Neural cell (in vitro differentiated cells): ENCODE measurements around the gene MBTPS2. TPM values are rescaled to one million over a fixed set of nuclear protein-coding genes. Genes with fewer than 3 reads are reported as not detected.

Source experiments
- H2AFZ ChIP-seq: fragments of 200-600, 300-800 bp; sonication (generic), shearing (Covaris generic); 2 replicates; pipeline ENCODE4 v1.6.0; 2014; ENCODE audit warnings: low read depth, mild to moderate bottlenecking, antibody characterized with exemption, low read length, moderate library complexity
- H3F3A ChIP-seq: fragments of 200-600 bp; shearing (Covaris generic); 2 replicates; pipeline ENCODE4 v1.6.1; 2016; ENCODE audit warnings: mild to moderate bottlenecking, moderate library complexity, mixed read lengths, antibody characterized with exemption, low read length; ENCODE audit not compliant: insufficient read depth, poor library complexity, severe bottlenecking
- H3K27ac ChIP-seq: fragments of 200-600, 300-800 bp; sonication (generic), shearing (Covaris generic); 2 replicates; pipeline ENCODE4 v1.5.1; 2014; ENCODE audit warnings: mild to moderate bottlenecking, low read length, moderate library complexity
- H3K27me3 ChIP-seq: fragments of 300-800, 200-600 bp; sonication (generic), shearing (Covaris generic); 2 replicates; pipeline ENCODE4 v1.6.0; 2014; ENCODE audit warnings: mild to moderate bottlenecking, low read depth, low read length, moderate library complexity; ENCODE audit not compliant: insufficient read depth
- H3K36me3 ChIP-seq: fragments of 300-800, 200-600 bp; sonication (generic), shearing (Covaris generic); 2 replicates; pipeline ENCODE4 v1.5.1; 2014; ENCODE audit warnings: mild to moderate bottlenecking, antibody characterized with exemption, low read length, moderate library complexity; ENCODE audit not compliant: insufficient read depth
- H3K4me2 ChIP-seq: fragments of 300-800, 200-600 bp; sonication (generic), shearing (Covaris generic); 2 replicates; pipeline ENCODE4 v1.6.0; 2014; ENCODE audit warnings: mild to moderate bottlenecking, low read length
- H3K4me3 ChIP-seq: fragments of 300-800, 200-600 bp; sonication (generic), shearing (Covaris generic); 2 replicates; pipeline ENCODE4 v1.5.1; 2014; ENCODE audit warnings: mild to moderate bottlenecking, low read length, moderate library complexity
- H3K79me2 ChIP-seq: fragments of 200-600 bp; shearing (Covaris generic); replicated peaks from 2 replicates; pipeline ENCODE4 v1.6.0; 2014; ENCODE audit warnings: mild to moderate bottlenecking, low read length, moderate library complexity; ENCODE audit not compliant: insufficient read depth
- H3K9ac ChIP-seq: fragments of 300-800, 200-600 bp; sonication (generic), shearing (Covaris generic); 2 replicates; pipeline ENCODE4 v1.6.1; 2016; ENCODE audit warnings: mild to moderate bottlenecking, low read length, mixed read lengths
- H3K9me2 ChIP-seq: fragments of 200-600 bp; shearing (Covaris generic); 2 replicates; pipeline ENCODE4 v1.6.1; 2016; ENCODE audit warnings: mild to moderate bottlenecking, low read length, mixed read lengths; ENCODE audit not compliant: insufficient read depth
- H3K9me3 ChIP-seq: fragments of 200-600, 300-800 bp; sonication (generic), shearing (Covaris generic); 2 replicates; pipeline ENCODE4 v1.6.1; 2016; ENCODE audit warnings: mild to moderate bottlenecking, mixed run types, low read length, moderate library complexity, mixed read lengths
- H4K20me1 ChIP-seq: fragments of 200-600 bp; shearing (Covaris generic); 2 replicates; pipeline ENCODE4 v1.6.1; 2016; ENCODE audit warnings: mild to moderate bottlenecking, mixed run types; ENCODE audit not compliant: insufficient read depth
- EP300 ChIP-seq: fragments of 450-650 bp; conservative IDR thresholded peaks from 2 replicates; pipeline ENCODE4 v1.6.1; 2014; ENCODE audit warnings: antibody characterized with exemption, mild to moderate bottlenecking, moderate library complexity; ENCODE audit not compliant: poor library complexity, severe bottlenecking
- EZH2 ChIP-seq: fragments of 200-600, 300-800 bp; shearing (Covaris generic), sonication (generic); IDR thresholded peaks from 2 replicates; pipeline ENCODE4 v1.6.1; 2014; ENCODE audit warnings: antibody characterized with exemption, low read length, borderline replicate concordance, mild to moderate bottlenecking; ENCODE audit not compliant: insufficient read depth, poor library complexity, severe bottlenecking
- MXI1 ChIP-seq: fragments of 450-650 bp; conservative IDR thresholded peaks from 2 replicates; pipeline ENCODE4 v1.6.1; 2014; ENCODE audit warnings: antibody characterized with exemption, mild to moderate bottlenecking; ENCODE audit not compliant: poor library complexity, severe bottlenecking
- POLR2AphosphoS5 ChIP-seq: IDR thresholded peaks from 2 replicates; pipeline ENCODE4 v1.6.1; 2012
- RAD21 ChIP-seq: fragments of 450-650 bp; conservative IDR thresholded peaks from 2 replicates; pipeline ENCODE4 v1.6.1; 2014; ENCODE audit warnings: antibody characterized with exemption, mild to moderate bottlenecking, moderate library complexity
- SMC3 ChIP-seq: fragments of 450-650 bp; conservative IDR thresholded peaks from 2 replicates; pipeline ENCODE4 v1.6.1; 2014; ENCODE audit warnings: antibody characterized with exemption, mild to moderate bottlenecking, moderate library complexity; ENCODE audit not compliant: poor library complexity
- TAF1 ChIP-seq: IDR thresholded peaks from 2 replicates; pipeline ENCODE4 v1.6.1; 2012; ENCODE audit warnings: low read depth
- polyA plus RNA-seq: library from polyadenylated mRNA; depleted of rRNA; stranded (reverse); fragments of >200 nt; gene quantifications from 2 replicates; pipeline ENCODE4 v1.2.3, GENCODE V29; 2014
- TF ChIP-seq, protein P1 (sequence below): fragments of 450-650 bp; IDR thresholded peaks from 2 replicates; pipeline ENCODE4 v1.5.1; 2014; ENCODE audit warnings: antibody characterized with exemption, mild to moderate bottlenecking, moderate library complexity; ENCODE audit not compliant: poor library complexity, severe bottlenecking
- TF ChIP-seq, protein P2 (sequence below): IDR thresholded peaks from 2 replicates; pipeline ENCODE4 v1.6.1; 2012; ENCODE audit warnings: borderline replicate concordance

Gene MBTPS2
- polyA plus RNA-seq, 1 donor from 2014 or later, result 11.1 TPM

DNA sequence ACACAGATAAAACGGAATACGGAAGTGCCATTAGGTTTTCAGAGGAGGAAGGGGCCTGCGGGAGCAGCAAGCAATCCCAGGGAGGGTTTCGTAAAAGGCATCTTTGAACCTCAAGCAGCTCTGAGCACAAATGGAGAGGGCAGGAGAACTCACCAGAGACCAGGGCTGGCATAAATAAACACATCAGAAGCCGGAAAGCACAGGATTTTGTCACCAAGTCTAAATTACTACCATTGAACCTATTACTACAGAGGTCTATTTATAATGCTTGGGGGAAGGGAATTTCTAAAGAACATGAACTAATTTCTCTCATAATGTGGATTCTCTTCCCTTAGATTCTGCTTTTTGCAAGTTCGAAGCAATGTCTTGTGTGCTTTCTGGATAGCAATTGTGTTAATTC lies 39.6 kb upstream of the MBTPS2 start:
- no peak overlapping the region for H3K9ac ChIP-seq
- H3K4me3 ChIP-seq, result no peak overlapping the region
- no peaks in the 10 kb centered on the region for H3K27me3 ChIP-seq
- no peak for TF ChIP-seq RAD21
- no peak overlapping the region for H3K27ac ChIP-seq
- H3K4me2 ChIP-seq, result no peak overlapping the region
- H3K9me2 ChIP-seq, result no peaks in the 10 kb centered on the region
- no peaks in the 10 kb centered on the region for H3F3A ChIP-seq
- H3K36me3 ChIP-seq, result no peaks in the 10 kb centered on the region
- no peaks in the 10 kb centered on the region for H3K9me3 ChIP-seq
- H2AFZ ChIP-seq, result no peak overlapping the region
- H3K79me2 ChIP-seq, result no peaks in the 10 kb centered on the region
- no peaks in the 10 kb centered on the region for H4K20me1 ChIP-seq

DNA sequence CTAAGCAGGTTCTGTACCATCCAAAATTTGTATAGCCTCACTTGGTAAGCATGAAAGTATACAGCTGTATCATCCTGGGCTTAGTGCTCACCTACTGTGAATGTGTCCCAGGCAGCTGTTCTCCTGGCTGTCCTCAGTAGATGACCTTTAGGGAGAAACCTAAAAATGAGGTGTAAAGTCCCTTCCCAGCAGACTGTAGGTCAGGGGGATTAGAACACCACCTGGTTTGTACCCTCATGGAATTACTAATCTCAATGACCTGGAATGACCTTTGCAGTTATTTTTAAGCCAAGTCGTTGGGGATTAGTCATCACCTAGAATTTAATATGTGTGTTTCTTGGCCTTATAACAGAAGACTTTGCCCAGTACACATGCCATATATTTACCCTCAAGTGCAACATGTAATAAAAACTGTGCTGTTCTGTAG lies 39.1 kb upstream of the MBTPS2 start:
- Histone ChIP-seq H3K27ac (no peak overlapping the region), H3K9ac (no peak overlapping the region), H3K4me2 (no peak overlapping the region), H3K79me2 (no peaks in the 10 kb centered on the region), H3K4me3 (no peak overlapping the region), H3K9me2 (no peaks in the 10 kb centered on the region), H2AFZ (no peak overlapping the region), H3K27me3 (no peaks in the 10 kb centered on the region), H3K36me3 (no peaks in the 10 kb centered on the region), H3F3A (no peaks in the 10 kb centered on the region), H3K9me3 (no peaks in the 10 kb centered on the region), H4K20me1 (no peaks in the 10 kb centered on the region)
- TF ChIP-seq, protein P1, sequence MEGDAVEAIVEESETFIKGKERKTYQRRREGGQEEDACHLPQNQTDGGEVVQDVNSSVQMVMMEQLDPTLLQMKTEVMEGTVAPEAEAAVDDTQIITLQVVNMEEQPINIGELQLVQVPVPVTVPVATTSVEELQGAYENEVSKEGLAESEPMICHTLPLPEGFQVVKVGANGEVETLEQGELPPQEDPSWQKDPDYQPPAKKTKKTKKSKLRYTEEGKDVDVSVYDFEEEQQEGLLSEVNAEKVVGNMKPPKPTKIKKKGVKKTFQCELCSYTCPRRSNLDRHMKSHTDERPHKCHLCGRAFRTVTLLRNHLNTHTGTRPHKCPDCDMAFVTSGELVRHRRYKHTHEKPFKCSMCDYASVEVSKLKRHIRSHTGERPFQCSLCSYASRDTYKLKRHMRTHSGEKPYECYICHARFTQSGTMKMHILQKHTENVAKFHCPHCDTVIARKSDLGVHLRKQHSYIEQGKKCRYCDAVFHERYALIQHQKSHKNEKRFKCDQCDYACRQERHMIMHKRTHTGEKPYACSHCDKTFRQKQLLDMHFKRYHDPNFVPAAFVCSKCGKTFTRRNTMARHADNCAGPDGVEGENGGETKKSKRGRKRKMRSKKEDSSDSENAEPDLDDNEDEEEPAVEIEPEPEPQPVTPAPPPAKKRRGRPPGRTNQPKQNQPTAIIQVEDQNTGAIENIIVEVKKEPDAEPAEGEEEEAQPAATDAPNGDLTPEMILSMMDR, result no peak
- TF ChIP-seq TAF1 (no peak), EP300 (no peak)
- TF ChIP-seq, protein P2, sequence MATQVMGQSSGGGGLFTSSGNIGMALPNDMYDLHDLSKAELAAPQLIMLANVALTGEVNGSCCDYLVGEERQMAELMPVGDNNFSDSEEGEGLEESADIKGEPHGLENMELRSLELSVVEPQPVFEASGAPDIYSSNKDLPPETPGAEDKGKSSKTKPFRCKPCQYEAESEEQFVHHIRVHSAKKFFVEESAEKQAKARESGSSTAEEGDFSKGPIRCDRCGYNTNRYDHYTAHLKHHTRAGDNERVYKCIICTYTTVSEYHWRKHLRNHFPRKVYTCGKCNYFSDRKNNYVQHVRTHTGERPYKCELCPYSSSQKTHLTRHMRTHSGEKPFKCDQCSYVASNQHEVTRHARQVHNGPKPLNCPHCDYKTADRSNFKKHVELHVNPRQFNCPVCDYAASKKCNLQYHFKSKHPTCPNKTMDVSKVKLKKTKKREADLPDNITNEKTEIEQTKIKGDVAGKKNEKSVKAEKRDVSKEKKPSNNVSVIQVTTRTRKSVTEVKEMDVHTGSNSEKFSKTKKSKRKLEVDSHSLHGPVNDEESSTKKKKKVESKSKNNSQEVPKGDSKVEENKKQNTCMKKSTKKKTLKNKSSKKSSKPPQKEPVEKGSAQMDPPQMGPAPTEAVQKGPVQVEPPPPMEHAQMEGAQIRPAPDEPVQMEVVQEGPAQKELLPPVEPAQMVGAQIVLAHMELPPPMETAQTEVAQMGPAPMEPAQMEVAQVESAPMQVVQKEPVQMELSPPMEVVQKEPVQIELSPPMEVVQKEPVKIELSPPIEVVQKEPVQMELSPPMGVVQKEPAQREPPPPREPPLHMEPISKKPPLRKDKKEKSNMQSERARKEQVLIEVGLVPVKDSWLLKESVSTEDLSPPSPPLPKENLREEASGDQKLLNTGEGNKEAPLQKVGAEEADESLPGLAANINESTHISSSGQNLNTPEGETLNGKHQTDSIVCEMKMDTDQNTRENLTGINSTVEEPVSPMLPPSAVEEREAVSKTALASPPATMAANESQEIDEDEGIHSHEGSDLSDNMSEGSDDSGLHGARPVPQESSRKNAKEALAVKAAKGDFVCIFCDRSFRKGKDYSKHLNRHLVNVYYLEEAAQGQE, result no peak

DNA sequence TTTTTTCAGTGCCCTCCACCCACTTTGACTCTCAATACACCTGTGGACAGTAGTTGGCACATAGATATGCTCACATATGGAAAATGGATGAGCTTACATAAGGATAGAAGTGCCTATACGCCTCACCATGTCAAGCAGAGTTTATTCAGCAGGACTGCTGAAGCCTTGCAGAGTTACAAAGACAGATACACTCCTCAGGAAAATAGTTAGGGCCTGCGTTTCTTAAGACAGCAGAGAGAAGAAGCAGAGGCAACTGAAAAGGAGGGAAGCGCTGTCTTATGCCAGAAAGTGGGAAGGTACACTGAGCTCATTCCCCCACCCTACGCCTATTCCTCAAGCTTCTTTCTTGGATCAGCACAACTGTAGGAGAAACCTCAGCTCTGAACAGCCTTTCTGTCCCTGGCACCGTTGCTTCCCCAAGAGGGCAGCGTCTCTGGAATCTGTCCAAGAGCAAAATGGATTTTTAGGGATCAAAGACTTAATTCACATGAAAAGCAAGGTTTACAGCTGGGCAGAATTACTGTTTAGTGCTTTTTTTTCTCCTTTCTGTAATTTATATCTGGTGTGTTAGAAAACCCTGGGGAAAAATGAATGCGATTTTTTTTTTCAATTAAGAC lies 37.3 kb upstream of the MBTPS2 start:
- Histone ChIP-seq H3K4me3 (no peak overlapping the region), H3K27ac (no peak overlapping the region), H3K79me2 (no peaks in the 10 kb centered on the region), H3K9ac (no peak overlapping the region), H4K20me1 (no peaks in the 10 kb centered on the region), H3K27me3 (no peaks in the 10 kb centered on the region), H3K36me3 (no peaks in the 10 kb centered on the region), H3F3A (no peaks in the 10 kb centered on the region), H3K9me3 (no peaks in the 10 kb centered on the region), H3K9me2 (no peaks in the 10 kb centered on the region), H2AFZ (no peak overlapping the region), H3K4me2 (no peak overlapping the region)
- TF ChIP-seq, protein P2, result no peak
- TF ChIP-seq EP300, result no peak
- no peak for TF ChIP-seq MXI1
- no peak for TF ChIP-seq EZH2
- no peak for TF ChIP-seq TAF1
- TF ChIP-seq SMC3, result no peak
- TF ChIP-seq RAD21, result no peak
- no peak for TF ChIP-seq POLR2AphosphoS5
- TF ChIP-seq, protein P1, result no peak
